ENCODE data around the gene CD7. TPM values are rescaled to one million over a fixed set of nuclear protein-coding genes. Genes with fewer than 3 reads are reported as not detected.
"Not testable (repeated sequence)": the region's sequence is repeated elsewhere in the genome, so short reads cannot be mapped to it uniquely, and the experiment has no call there.

Gene CD7
- total RNA-seq, 1 donor from 2014 or later = not detected

GRCh38 chr17:82350182-82351030 is 33.0 kb upstream of the CD7 start:
- Mint-ChIP-seq H3K27ac (ENCODE audit: unreplicated experiment) (no peak overlapping the region), H3K9me3 (ENCODE audit: unreplicated experiment) (no peaks in the 10 kb centered on the region), H3K27me3 (ENCODE audit: unreplicated experiment) (peaks cover 5% of the 10 kb centered on the region), H3K4me3 (ENCODE audit: unreplicated experiment) (no peak overlapping the region), H3K36me3 (ENCODE audit: low read depth, unreplicated experiment) (no peaks in the 10 kb centered on the region), H3K4me1 (ENCODE audit: unreplicated experiment) (no peaks in the 10 kb centered on the region)
- no peak for TF ChIP-seq CTCF (IDR thresholded peaks at IDR 0.05; ENCODE audit: unreplicated experiment)
- no peak for DNase-seq (ENCODE audit: low spot score)

- Mint-ChIP-seq H3K36me3 (ENCODE audit: low read depth, unreplicated experiment) (no peaks in the 10 kb centered on the region), H3K4me1 (ENCODE audit: unreplicated experiment) (no peaks in the 10 kb centered on the region), H3K27me3 (ENCODE audit: unreplicated experiment) (peaks cover 6% of the 10 kb centered on the region), H3K27ac (ENCODE audit: unreplicated experiment) (no peak overlapping the region), H3K9me3 (ENCODE audit: unreplicated experiment) (no peaks in the 10 kb centered on the region), H3K4me3 (ENCODE audit: unreplicated experiment) (no peak overlapping the region)
- TF ChIP-seq CTCF (IDR thresholded peaks at IDR 0.05; ENCODE audit: unreplicated experiment) = no peak
- no peak for DNase-seq (ENCODE audit: low spot score)
Observed at GRCh38 chr17:82349287-82349701, 31.9 kb upstream of the CD7 start.

- H3K27ac Mint-ChIP-seq (ENCODE audit: unreplicated experiment) = no peak overlapping the region
- no peak overlapping the region for H3K4me3 Mint-ChIP-seq (ENCODE audit: unreplicated experiment)
- H3K36me3 Mint-ChIP-seq (ENCODE audit: low read depth, unreplicated experiment) = no peaks in the 10 kb centered on the region
Observed at GRCh38 chr17:82348866-82349265, 31.5 kb upstream of the CD7 start.

GRCh38 chr17:82348434-82348833 is 31.0 kb upstream of the CD7 start:
- no peak for TF ChIP-seq CTCF (IDR thresholded peaks at IDR 0.05; ENCODE audit: unreplicated experiment)
- Mint-ChIP-seq H3K27ac (ENCODE audit: unreplicated experiment) (no peak overlapping the region), H3K36me3 (ENCODE audit: low read depth, unreplicated experiment) (no peaks in the 10 kb centered on the region), H3K27me3 (ENCODE audit: unreplicated experiment) (peaks cover 6% of the 10 kb centered on the region), H3K4me1 (ENCODE audit: unreplicated experiment) (no peaks in the 10 kb centered on the region), H3K4me3 (ENCODE audit: unreplicated experiment) (no peak overlapping the region), H3K9me3 (ENCODE audit: unreplicated experiment) (no peaks in the 10 kb centered on the region)
- DNase-seq (ENCODE audit: low spot score) = no peak

More at GRCh38 chr17:82348866-82349265, 31.5 kb upstream of the CD7 start:
- no peak for TF ChIP-seq CTCF (IDR thresholded peaks at IDR 0.05; ENCODE audit: unreplicated experiment)
- Mint-ChIP-seq H3K4me1 (ENCODE audit: unreplicated experiment) (no peaks in the 10 kb centered on the region), H3K27me3 (ENCODE audit: unreplicated experiment) (peaks cover 6% of the 10 kb centered on the region), H3K9me3 (ENCODE audit: unreplicated experiment) (no peaks in the 10 kb centered on the region)
- no peak for DNase-seq (ENCODE audit: low spot score)

- H3K4me1 Mint-ChIP-seq (ENCODE audit: unreplicated experiment); H3K27ac Mint-ChIP-seq (ENCODE audit: unreplicated experiment); H3K36me3 Mint-ChIP-seq (ENCODE audit: low read depth, unreplicated experiment); H3K9me3 Mint-ChIP-seq (ENCODE audit: unreplicated experiment); DNase-seq (ENCODE audit: low spot score); H3K4me3 Mint-ChIP-seq (ENCODE audit: unreplicated experiment); H3K27me3 Mint-ChIP-seq (ENCODE audit: unreplicated experiment): not testable (repeated sequence)
Observed at GRCh38 chr17:82347994-82348393, 30.6 kb upstream of the CD7 start.

All from endothelial cell (in vitro differentiated cells).